ENCODE results near the gene SLFN14.
"Not testable (repeated sequence)": the region's sequence is repeated elsewhere in the genome, so short reads cannot be mapped to it uniquely, and the experiment has no call there.

SLFN14 gene

GRCh38 chr17:35559495-35560210 is 966 bp downstream of the SLFN14 start:
- DNase-seq (ENCODE audit: low read depth, low spot score), result no peak

- no peak for DNase-seq (ENCODE audit: low read depth, low spot score)
Measured at GRCh38 chr17:35557353-35557752, 3.3 kb downstream of the SLFN14 start.

- no peak for DNase-seq (ENCODE audit: low read depth, low spot score)
Measured at GRCh38 chr17:35555691-35556090, 4.9 kb downstream of the SLFN14 start.

GRCh38 chr17:35554668-35555067 is 6.0 kb downstream of the SLFN14 start:
- no peak for DNase-seq (ENCODE audit: low read depth, low spot score)

- DNase-seq (ENCODE audit: low read depth, low spot score), result no peak
Measured at GRCh38 chr17:35553310-35553709, 7.3 kb downstream of the SLFN14 start.

GRCh38 chr17:35548978-35549377 is 11.6 kb downstream of the SLFN14 start:
- DNase-seq (ENCODE audit: low read depth, low spot score), result no peak

- DNase-seq (ENCODE audit: low read depth, low spot score), result no peak
Measured at GRCh38 chr17:35548208-35548810, 12.3 kb downstream of the SLFN14 start.

GRCh38 chr17:35546487-35546886 is 14.1 kb downstream of the SLFN14 start:
- DNase-seq (ENCODE audit: low read depth, low spot score), result no peak

GRCh38 chr17:35545150-35545549 is 15.5 kb downstream of the SLFN14 start:
- no peak for DNase-seq (ENCODE audit: low read depth, low spot score)

GRCh38 chr17:35543856-35544255 is 16.8 kb downstream of the SLFN14 start:
- no peak for DNase-seq (ENCODE audit: low read depth, low spot score)

- DNase-seq (ENCODE audit: low read depth, low spot score), result no peak
Measured at GRCh38 chr17:35542990-35543389, 17.6 kb downstream of the SLFN14 start.

- no peak for DNase-seq (ENCODE audit: low read depth, low spot score)
Measured at GRCh38 chr17:35541434-35541833, 19.2 kb downstream of the SLFN14 start.

- no peak for DNase-seq (ENCODE audit: low read depth, low spot score)
Measured at GRCh38 chr17:35540589-35541404, 19.8 kb downstream of the SLFN14 start.

GRCh38 chr17:35539659-35540026 is 21.0 kb downstream of the SLFN14 start:
- DNase-seq (ENCODE audit: low read depth, low spot score), result no peak

- DNase-seq (ENCODE audit: low read depth, low spot score), result no peak
Measured at GRCh38 chr17:35537601-35538141, 22.9 kb downstream of the SLFN14 start, which contains the start of gene SLFN12L. TSS of gene SLFN12L (minus strand) at chr17:35537678. CDS start at chr17:35522364, 15,314 bp downstream.

- no peak for DNase-seq (ENCODE audit: low read depth, low spot score)
Measured at GRCh38 chr17:35536664-35537171, 23.9 kb downstream of the SLFN14 start.

GRCh38 chr17:35535406-35535805 is 25.2 kb downstream of the SLFN14 start:
- not testable (repeated sequence) for DNase-seq (ENCODE audit: low read depth, low spot score)

- no peak for DNase-seq (ENCODE audit: low read depth, low spot score)
Measured at GRCh38 chr17:35534576-35535093, 26.0 kb downstream of the SLFN14 start.

GRCh38 chr17:35531160-35531559 is 29.5 kb downstream of the SLFN14 start:
- no peak for DNase-seq (ENCODE audit: low read depth, low spot score)

GRCh38 chr17:35529866-35530265 is 30.8 kb downstream of the SLFN14 start:
- DNase-seq (ENCODE audit: low read depth, low spot score), result no peak

GRCh38 chr17:35529326-35529725 is 31.3 kb downstream of the SLFN14 start:
- not testable (repeated sequence) for DNase-seq (ENCODE audit: low read depth, low spot score)

GRCh38 chr17:35523296-35523695 is 37.3 kb downstream of the SLFN14 start:
- no peak for DNase-seq (ENCODE audit: low read depth, low spot score)

Measured in iPS DF 19.7 (cell line).